WTC11 (cell line): ENCODE data around the gene SEMA4A. TPM values are rescaled to one million over a fixed set of nuclear protein-coding genes. Genes with fewer than 3 reads are reported as not detected.

Experiments used
- ATAC-seq: fragments of 200-7000 bp; cut with Tn5 transposase; 2 replicates; pipeline ENCODE4 v1.10.0; 2021; ENCODE audit warnings: mild to moderate bottlenecking, moderate library complexity
- CTCF ChIA-PET: fragments of 300-600 bp; sonication (Branson Sonifier 250); formaldehyde crosslinking; loops from one replicate; lab custom pipeline; 2021; ENCODE audit warnings: antibody characterized with exemption; lab: Charles Lee
- POLR2A ChIA-PET: fragments of 350-600 bp; sonication (Branson Sonifier 250); formaldehyde crosslinking; loops from one replicate; lab custom pipeline; 2021; ENCODE audit warnings: antibody characterized with exemption; lab: Charles Lee
- DNase-seq: peaks from one replicate; pipeline ENCODE4 v3.0.0; 2021; ENCODE audit warnings: low spot score
- H3K27ac Mint-ChIP-seq: 2 replicates; pipeline ENCODE4 v1.8.0; 2021; ENCODE audit warnings: mixed read lengths
- H3K27me3 Mint-ChIP-seq: 2 replicates; pipeline ENCODE4 v1.8.0; 2021; ENCODE audit warnings: low read depth, mild to moderate bottlenecking, moderate library complexity, mixed read lengths
- H3K36me3 Mint-ChIP-seq: 2 replicates; pipeline ENCODE4 v1.8.0; 2021; ENCODE audit warnings: mixed read lengths
- H3K4me1 Mint-ChIP-seq: 2 replicates; pipeline ENCODE4 v1.8.0; 2022; ENCODE audit warnings: mixed read lengths
- H3K4me3 Mint-ChIP-seq: 2 replicates; pipeline ENCODE4 v1.8.0; 2021; ENCODE audit warnings: mild to moderate bottlenecking, moderate library complexity, mixed read lengths
- H3K9me3 Mint-ChIP-seq: 2 replicates; pipeline ENCODE4 v1.8.0; 2021; ENCODE audit warnings: mixed read lengths
- ATF1 ChIP-seq: sonication (generic); formaldehyde crosslinking; IDR thresholded peaks from 2 replicates; pipeline ENCODE4 v1.8.1; 2023; ENCODE audit warnings: mild to moderate bottlenecking, moderate library complexity, missing genetic modification reagents
- ATF3 ChIP-seq: sonication (generic); formaldehyde crosslinking; conservative IDR thresholded peaks from 2 replicates; pipeline ENCODE4 v1.8.1; 2022; ENCODE audit warnings: mild to moderate bottlenecking, missing genetic modification reagents
- CBFB ChIP-seq: sonication (generic); formaldehyde crosslinking; IDR thresholded peaks from 2 replicates; pipeline ENCODE4 v1.8.1; 2022; ENCODE audit warnings: mild to moderate bottlenecking, low read depth, missing genetic modification reagents
- CDX4 ChIP-seq: fragments of 250-450 bp; sonication (Bioruptor Pico); IDR thresholded peaks from 2 replicates; pipeline ENCODE4 v1.9.0; 2021; ENCODE audit warnings: moderate library complexity, mild to moderate bottlenecking, inconsistent platforms, borderline replicate concordance
- E2F1 ChIP-seq: sonication (generic); formaldehyde crosslinking; IDR thresholded peaks from 2 replicates; pipeline ENCODE4 v1.8.0; 2022; ENCODE audit warnings: mild to moderate bottlenecking, missing genetic modification reagents
- ERG ChIP-seq: fragments of 250-450 bp; sonication (Bioruptor Pico); IDR thresholded peaks from 2 replicates; pipeline ENCODE4 v1.8.0; 2021; ENCODE audit warnings: mild to moderate bottlenecking
- ESRRA ChIP-seq: sonication (generic); formaldehyde crosslinking; IDR thresholded peaks from 2 replicates; pipeline ENCODE4 v1.8.1; 2022; ENCODE audit warnings: mild to moderate bottlenecking, missing genetic modification reagents, borderline replicate concordance
- GABPB1 ChIP-seq: sonication (generic); formaldehyde crosslinking; IDR thresholded peaks from 2 replicates; pipeline ENCODE4 v1.8.1; 2023; ENCODE audit warnings: mild to moderate bottlenecking, missing genetic modification reagents
- GTF2I ChIP-seq: fragments of 250-450 bp; sonication (Bioruptor Pico); conservative IDR thresholded peaks from 2 replicates; pipeline ENCODE4 v1.4.0; 2021; ENCODE audit warnings: mild to moderate bottlenecking
- JUN ChIP-seq: sonication (generic); formaldehyde crosslinking; IDR thresholded peaks from 2 replicates; pipeline ENCODE4 v1.8.0; 2023; ENCODE audit warnings: mild to moderate bottlenecking, missing genetic modification reagents
- MLX ChIP-seq: sonication (generic); formaldehyde crosslinking; IDR thresholded peaks from 2 replicates; pipeline ENCODE4 v1.8.1; 2023; ENCODE audit warnings: mild to moderate bottlenecking, missing genetic modification reagents, moderate library complexity
- MYBL2 ChIP-seq: sonication (generic); formaldehyde crosslinking; IDR thresholded peaks from 2 replicates; pipeline ENCODE4 v1.8.1; 2023; ENCODE audit warnings: mild to moderate bottlenecking, moderate library complexity, missing genetic modification reagents
- NFYB ChIP-seq: sonication (generic); formaldehyde crosslinking; conservative IDR thresholded peaks from 2 replicates; pipeline ENCODE4 v1.8.0; 2022; ENCODE audit warnings: low read depth, missing genetic modification reagents
- NR3C1 ChIP-seq: sonication (generic); formaldehyde crosslinking; conservative IDR thresholded peaks from 2 replicates; pipeline ENCODE4 v1.8.1; 2023; ENCODE audit warnings: low read depth, mild to moderate bottlenecking, missing genetic modification reagents
- PRRX2 ChIP-seq: fragments of 250-450 bp; sonication (Bioruptor Pico); IDR thresholded peaks from 2 replicates; pipeline ENCODE4 v1.8.0; 2021; ENCODE audit warnings: mild to moderate bottlenecking
- RELA ChIP-seq: sonication (generic); formaldehyde crosslinking; IDR thresholded peaks from 2 replicates; pipeline ENCODE4 v1.8.1; 2022; ENCODE audit warnings: missing genetic modification reagents, mild to moderate bottlenecking, borderline replicate concordance
- SMAD4 ChIP-seq: sonication (generic); formaldehyde crosslinking; IDR thresholded peaks from 2 replicates; pipeline ENCODE4 v1.8.0; 2022; ENCODE audit warnings: mild to moderate bottlenecking, missing genetic modification reagents
- SP1 ChIP-seq: sonication (generic); formaldehyde crosslinking; conservative IDR thresholded peaks from 2 replicates; pipeline ENCODE4 v1.8.1; 2022; ENCODE audit warnings: missing genetic modification reagents
- ZNF121 ChIP-seq: sonication (generic); formaldehyde crosslinking; IDR thresholded peaks from 2 replicates; pipeline ENCODE4 v1.8.0; 2023; ENCODE audit warnings: missing genetic modification reagents
- total RNA-seq: library from RNA; stranded (reverse); gene quantifications from 3 replicates; pipeline ENCODE4 v1.2.3, GENCODE V29; 2021
- TF ChIP-seq, protein P1 (sequence below): sonication (generic); formaldehyde crosslinking; conservative IDR thresholded peaks from 2 replicates; pipeline ENCODE4 v1.8.1; 2023; ENCODE audit warnings: mild to moderate bottlenecking, low read depth, missing genetic modification reagents, moderate library complexity
- TF ChIP-seq, protein P2 (sequence below): fragments of 250-450 bp; sonication (Bioruptor Pico); IDR thresholded peaks from 2 replicates; pipeline ENCODE4 v1.9.0; 2021; ENCODE audit warnings: mild to moderate bottlenecking
- TF ChIP-seq, protein P3 (sequence below): fragments of 250-450 bp; sonication (Bioruptor Pico); IDR thresholded peaks from 2 replicates; pipeline ENCODE4 v1.9.0; 2021; ENCODE audit warnings: mild to moderate bottlenecking

SEMA4A gene
- total RNA-seq, 1 experiment from 2014 or later: 12.4 TPM

- ATAC-seq: no peak
- peak overlapping the region; percentile 57; the same call in 1 of the 2 replicates for H3K27ac Mint-ChIP-seq
- TF ChIP-seq ERG (CRISPR knock-in tag) (no peak), ATF1 (no peak), SP1 (CRISPR knock-in tag) (no peak), MLX (no peak), ZNF121 (CRISPR knock-in tag) (no peak), SMAD4 (CRISPR knock-in tag) (no peak), E2F1 (CRISPR knock-in tag) (no peak), PRRX2 (CRISPR knock-in tag) (no peak)
- TF ChIP-seq, protein P1, sequence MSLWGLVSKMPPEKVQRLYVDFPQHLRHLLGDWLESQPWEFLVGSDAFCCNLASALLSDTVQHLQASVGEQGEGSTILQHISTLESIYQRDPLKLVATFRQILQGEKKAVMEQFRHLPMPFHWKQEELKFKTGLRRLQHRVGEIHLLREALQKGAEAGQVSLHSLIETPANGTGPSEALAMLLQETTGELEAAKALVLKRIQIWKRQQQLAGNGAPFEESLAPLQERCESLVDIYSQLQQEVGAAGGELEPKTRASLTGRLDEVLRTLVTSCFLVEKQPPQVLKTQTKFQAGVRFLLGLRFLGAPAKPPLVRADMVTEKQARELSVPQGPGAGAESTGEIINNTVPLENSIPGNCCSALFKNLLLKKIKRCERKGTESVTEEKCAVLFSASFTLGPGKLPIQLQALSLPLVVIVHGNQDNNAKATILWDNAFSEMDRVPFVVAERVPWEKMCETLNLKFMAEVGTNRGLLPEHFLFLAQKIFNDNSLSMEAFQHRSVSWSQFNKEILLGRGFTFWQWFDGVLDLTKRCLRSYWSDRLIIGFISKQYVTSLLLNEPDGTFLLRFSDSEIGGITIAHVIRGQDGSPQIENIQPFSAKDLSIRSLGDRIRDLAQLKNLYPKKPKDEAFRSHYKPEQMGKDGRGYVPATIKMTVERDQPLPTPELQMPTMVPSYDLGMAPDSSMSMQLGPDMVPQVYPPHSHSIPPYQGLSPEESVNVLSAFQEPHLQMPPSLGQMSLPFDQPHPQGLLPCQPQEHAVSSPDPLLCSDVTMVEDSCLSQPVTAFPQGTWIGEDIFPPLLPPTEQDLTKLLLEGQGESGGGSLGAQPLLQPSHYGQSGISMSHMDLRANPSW (CRISPR knock-in tag): no peak
- TF ChIP-seq, all 79 proteins: peak for 0
- Mint-ChIP-seq H3K4me3 (no peak overlapping the region), H3K27me3 (no peaks in the 10 kb centered on the region), H3K36me3 (0 out of 2 replicates have a peak, but pooled peaks cover 4% of the 10 kb centered on the region), H3K9me3 (no peaks in the 10 kb centered on the region), H3K4me1 (peaks cover 20% of the 10 kb centered on the region)
- no peak for DNase-seq
- POLR2A ChIA-PET: no interaction called here
- CTCF ChIA-PET: interaction anchor here (0.6 to 4.1 kb wide), 8 partner anchors 10 to 359 kb away, joined by 3 to 23 read pairs (median 6); partner anchors contain the start of gene SLC25A44
Measured at GRCh38 chr1:156162430-156163037, 9.1 kb downstream of the SEMA4A start.

GRCh38 chr1:156163712-156164111 is 10.3 kb downstream of the SEMA4A start:
- ChIA-PET POLR2A (no interaction called here), CTCF (interaction anchor here (0.5 to 4.1 kb wide), 11 partner anchors 9 to 361 kb away, joined by 3 to 18 read pairs (median 3); no protein-coding TSS in a partner anchor)
- DNase-seq (no peak), ATAC-seq (no peak)
- Mint-ChIP-seq H3K4me3 (no peak overlapping the region), H3K9me3 (no peaks in the 10 kb centered on the region), H3K27ac (no peak overlapping the region), H3K27me3 (no peaks in the 10 kb centered on the region), H3K4me1 (peaks cover 20% of the 10 kb centered on the region), H3K36me3 (0 out of 2 replicates have a peak, but pooled peaks cover 4% of the 10 kb centered on the region)
- TF ChIP-seq ERG (CRISPR knock-in tag) (no peak), NR3C1 (CRISPR knock-in tag) (no peak), CDX4 (CRISPR knock-in tag) (no peak), GABPB1 (CRISPR knock-in tag) (no peak), ATF1 (no peak), MYBL2 (CRISPR knock-in tag) (no peak), NFYB (CRISPR knock-in tag) (no peak), GTF2I (no peak), CBFB (CRISPR knock-in tag) (no peak), ATF3 (CRISPR knock-in tag) (no peak), JUN (CRISPR knock-in tag) (no peak), RELA (CRISPR knock-in tag) (no peak), ESRRA (CRISPR knock-in tag) (no peak)
- TF ChIP-seq, protein P2, sequence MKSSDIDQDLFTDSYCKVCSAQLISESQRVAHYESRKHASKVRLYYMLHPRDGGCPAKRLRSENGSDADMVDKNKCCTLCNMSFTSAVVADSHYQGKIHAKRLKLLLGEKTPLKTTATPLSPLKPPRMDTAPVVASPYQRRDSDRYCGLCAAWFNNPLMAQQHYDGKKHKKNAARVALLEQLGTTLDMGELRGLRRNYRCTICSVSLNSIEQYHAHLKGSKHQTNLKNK: no peak
- TF ChIP-seq, protein P3, sequence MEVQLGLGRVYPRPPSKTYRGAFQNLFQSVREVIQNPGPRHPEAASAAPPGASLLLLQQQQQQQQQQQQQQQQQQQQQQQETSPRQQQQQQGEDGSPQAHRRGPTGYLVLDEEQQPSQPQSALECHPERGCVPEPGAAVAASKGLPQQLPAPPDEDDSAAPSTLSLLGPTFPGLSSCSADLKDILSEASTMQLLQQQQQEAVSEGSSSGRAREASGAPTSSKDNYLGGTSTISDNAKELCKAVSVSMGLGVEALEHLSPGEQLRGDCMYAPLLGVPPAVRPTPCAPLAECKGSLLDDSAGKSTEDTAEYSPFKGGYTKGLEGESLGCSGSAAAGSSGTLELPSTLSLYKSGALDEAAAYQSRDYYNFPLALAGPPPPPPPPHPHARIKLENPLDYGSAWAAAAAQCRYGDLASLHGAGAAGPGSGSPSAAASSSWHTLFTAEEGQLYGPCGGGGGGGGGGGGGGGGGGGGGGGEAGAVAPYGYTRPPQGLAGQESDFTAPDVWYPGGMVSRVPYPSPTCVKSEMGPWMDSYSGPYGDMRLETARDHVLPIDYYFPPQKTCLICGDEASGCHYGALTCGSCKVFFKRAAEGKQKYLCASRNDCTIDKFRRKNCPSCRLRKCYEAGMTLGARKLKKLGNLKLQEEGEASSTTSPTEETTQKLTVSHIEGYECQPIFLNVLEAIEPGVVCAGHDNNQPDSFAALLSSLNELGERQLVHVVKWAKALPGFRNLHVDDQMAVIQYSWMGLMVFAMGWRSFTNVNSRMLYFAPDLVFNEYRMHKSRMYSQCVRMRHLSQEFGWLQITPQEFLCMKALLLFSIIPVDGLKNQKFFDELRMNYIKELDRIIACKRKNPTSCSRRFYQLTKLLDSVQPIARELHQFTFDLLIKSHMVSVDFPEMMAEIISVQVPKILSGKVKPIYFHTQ (CRISPR knock-in tag): no peak
